ENCODE data around the gene CFB. TPM values are rescaled to one million over a fixed set of nuclear protein-coding genes. Genes with fewer than 3 reads are reported as not detected.

CFB gene
- total and polyA plus RNA-seq, 2 donors (not counting 3 experiments of a cell fraction or from before 2014, with no cell fraction given) = 0.87 to 1.5 TPM

- CTCF ChIA-PET = no interaction called here
- H3K4me2 ChIP-seq (ENCODE audit: insufficient read depth, low read length) = no peak overlapping the region
- H3K9me3 ChIP-seq (replicated peaks; ENCODE audit: control insufficient read depth, insufficient read depth, low read length) = no peaks in the 10 kb centered on the region
- no peaks in the 10 kb centered on the region for H3K79me2 ChIP-seq (ENCODE audit: control insufficient read depth, insufficient read depth, low read length)
- DNase-seq (ENCODE audit: low read depth, low spot score) (no peak), FAIRE-seq (no peak)
- peaks cover 0 to 11% of the 10 kb centered on the region in 2 experiments for H3K27me3 ChIP-seq (ENCODE audit: control insufficient read depth in 2 of 2, insufficient read depth in 2 of 2, low read length in 2 of 2)
- POLR2A ChIA-PET = no interaction called here
- peaks cover 3% of the 10 kb centered on the region for H3K4me1 ChIP-seq (ENCODE audit: control insufficient read depth, extremely low read depth, insufficient read depth, low read length)
- H3K27ac ChIP-seq (ENCODE audit: insufficient read depth, low read depth, low read length) = no peak overlapping the region
- H3K4me3 ChIP-seq (replicated peaks in 1 of 3; ENCODE audit: insufficient read depth in 1 of 3, low read depth in 1 of 3, low read length in 3 of 3) = no peak overlapping the region
- H3K9me1 ChIP-seq (replicated peaks; ENCODE audit: control insufficient read depth, extremely low read depth, insufficient read depth, low read length) = no peaks in the 10 kb centered on the region
- intact Hi-C loops (cut with micrococcal nuclease) = no loop called here
- peaks cover 8 to 9% of the 10 kb centered on the region in 2 experiments for H3K36me3 ChIP-seq (ENCODE audit: control insufficient read depth in 2 of 2, extremely low read depth in 1 of 2, insufficient read depth in 2 of 2, low read length in 2 of 2)
- no peak overlapping the region for H3K9ac ChIP-seq (replicated peaks; ENCODE audit: extremely low read depth, insufficient read depth, low read length)
- TF ChIP-seq MYC (IDR thresholded peaks at IDR 0.05; ENCODE audit: low read depth, low read length) (no peak), FOS (IDR thresholded peaks at IDR 0.05; ENCODE audit: borderline replicate concordance, insufficient read depth, low read length) (no peak)
- dilution Hi-C loops (cut with MboI; ENCODE audit: extremely low pct_ligation_motif_present, low sequenced_read_pairs) = no loop called here
- H4K20me1 ChIP-seq (replicated peaks; ENCODE audit: control insufficient read depth, extremely low read depth, insufficient read depth, low read length) = no peaks in the 10 kb centered on the region
- BruUV-seq (replicated peaks) = no TSS peak
- H2AFZ ChIP-seq (ENCODE audit: low read depth, low read length) = no peak overlapping the region
Measured at GRCh38 chr6:31947070-31947675, 1.3 kb downstream of the CFB start.

DNA sequence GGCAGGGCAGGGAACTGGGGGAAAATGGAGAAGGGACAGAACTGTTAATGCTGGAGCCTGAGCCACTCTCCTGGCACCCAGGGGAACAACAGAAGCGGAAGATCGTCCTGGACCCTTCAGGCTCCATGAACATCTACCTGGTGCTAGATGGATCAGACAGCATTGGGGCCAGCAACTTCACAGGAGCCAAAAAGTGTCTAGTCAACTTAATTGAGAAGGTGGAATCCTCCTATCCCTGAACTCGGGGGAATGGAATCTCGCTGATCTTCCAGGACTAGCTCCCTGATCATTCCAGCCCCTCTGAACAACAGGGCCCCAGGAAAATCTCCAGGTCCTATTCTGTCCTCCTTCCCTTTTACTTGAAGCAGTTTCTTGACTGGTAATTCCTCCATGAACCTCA lies 2.0 kb downstream of the CFB start:
- no peak overlapping the region for H3K9ac ChIP-seq (replicated peaks; ENCODE audit: extremely low read depth, insufficient read depth, low read length)
- H3K79me2 ChIP-seq (ENCODE audit: control insufficient read depth, insufficient read depth, low read length) = no peaks in the 10 kb centered on the region
- no peak overlapping the region for H2AFZ ChIP-seq (ENCODE audit: low read depth, low read length)
- H3K4me2 ChIP-seq (ENCODE audit: insufficient read depth, low read length) = no peak overlapping the region
- no peak for FAIRE-seq
- dilution Hi-C loops (cut with MboI; ENCODE audit: extremely low pct_ligation_motif_present, low sequenced_read_pairs) (no loop called here), intact Hi-C loops (cut with micrococcal nuclease) (no loop called here)
- no peaks in the 10 kb centered on the region for H4K20me1 ChIP-seq (replicated peaks; ENCODE audit: control insufficient read depth, extremely low read depth, insufficient read depth, low read length)
- H3K9me1 ChIP-seq (replicated peaks; ENCODE audit: control insufficient read depth, extremely low read depth, insufficient read depth, low read length) = no peaks in the 10 kb centered on the region
- ChIA-PET CTCF (no interaction called here), POLR2A (no interaction called here)
- DNase-seq (ENCODE audit: low read depth, low spot score) = no peak
- TF ChIP-seq POLR2AphosphoS5 (IDR thresholded peaks at IDR 0.05; ENCODE audit: insufficient read depth, low read depth, low read length) = no peak
- TF ChIP-seq MYC (IDR thresholded peaks at IDR 0.05; ENCODE audit: low read depth, low read length) = no peak
- no peak for TF ChIP-seq MAX (IDR thresholded peaks at IDR 0.05; ENCODE audit: insufficient read depth, insufficient read length)
- TF ChIP-seq GATA2 (IDR thresholded peaks at IDR 0.05; ENCODE audit: insufficient read depth, insufficient read length, low read depth, low read length) = no peak
- no peak for TF ChIP-seq JUN (IDR thresholded peaks at IDR 0.05; ENCODE audit: borderline replicate concordance, insufficient read depth, insufficient read length, low read depth)
- no peak for TF ChIP-seq FOS (IDR thresholded peaks at IDR 0.05; ENCODE audit: borderline replicate concordance, insufficient read depth, low read length)
- TF ChIP-seq EZH2 (IDR thresholded peaks at IDR 0.05; ENCODE audit: borderline replicate concordance, low read depth, low read length, severe bottlenecking) = no peak
- TF ChIP-seq CTCF (IDR thresholded peaks at IDR 0.05; ENCODE audit: extremely low read depth in 1 of 2, insufficient read depth in 1 of 2, low read depth in 1 of 2, low read length in 2 of 2) = no peak
- TF ChIP-seq POLR2A (IDR thresholded peaks at IDR 0.05; ENCODE audit: low read depth, low read length) = no peak
- peaks cover 11% of the 10 kb centered on the region in 2 experiments for H3K36me3 ChIP-seq (ENCODE audit: control insufficient read depth in 2 of 2, extremely low read depth in 1 of 2, insufficient read depth in 2 of 2, low read length in 2 of 2)
- H3K9me3 ChIP-seq (replicated peaks; ENCODE audit: control insufficient read depth, insufficient read depth, low read length) = no peaks in the 10 kb centered on the region
- H3K27me3 ChIP-seq (ENCODE audit: control insufficient read depth in 2 of 2, insufficient read depth in 2 of 2, low read length in 2 of 2) = peaks cover 0 to 6% of the 10 kb centered on the region in 2 experiments
- H3K4me3 ChIP-seq (replicated peaks in 1 of 3; ENCODE audit: insufficient read depth in 1 of 3, low read depth in 1 of 3, low read length in 3 of 3) = no peak overlapping the region
- H3K4me1 ChIP-seq (ENCODE audit: control insufficient read depth, extremely low read depth, insufficient read depth, low read length) = peaks cover 3% of the 10 kb centered on the region
- BruUV-seq (replicated peaks) = no TSS peak
- H3K27ac ChIP-seq (ENCODE audit: insufficient read depth, low read depth, low read length) = no peak overlapping the region
